HepG2 (cell line): ENCODE measurements around the gene PANK1. TPM values are rescaled to one million over a fixed set of nuclear protein-coding genes. Genes with fewer than 3 reads are reported as not detected.
A peak's percentile ranks its signal among the peaks of the same experiment; 100 is the strongest.

Experiments used
- ATAC-seq: fragments of 200-7000 bp; cut with Tn5 transposase; 3 replicates; pipeline ENCODE4 v1.9.1; 2020; ENCODE audit warnings: mild to moderate bottlenecking, moderate library complexity
- BruUV-seq: library from RNA; stranded (reverse); fragments of 400-500 nt; replicated peaks from 2 replicates; lab custom pipeline; 2021; lab: Mats Ljungman, UMichigan
- CTCF ChIA-PET: fragments of 300-600 bp; formaldehyde crosslinking; extraction: SDS; loops from one replicate; lab custom pipeline; 2021; ENCODE audit warnings: low total read pairs, inconsistent platforms, low intra/inter-chr PET ratio; lab: Yijun Ruan, JAX
- POLR2A ChIA-PET: fragments of 350-600 bp; sonication (Branson Sonifier 250); formaldehyde crosslinking; loops from one replicate; lab custom pipeline; 2020; ENCODE audit warnings: antibody characterized with exemption, inconsistent platforms; lab: Yijun Ruan, JAX
- DNase-seq: peaks from one replicate; pipeline ENCODE4 v3.0.0-alpha.2; 2015; ENCODE audit warnings: low spot score
- FAIRE-seq: peaks from 3 replicates; lab custom pipeline; 2011; peaks lifted over from hg19 to GRCh38; lab: Jason Lieb, UNC
- H2AFZ ChIP-seq: one replicate; pipeline ENCODE4 v1.6.1; 2011; ENCODE audit warnings: low read length, inconsistent platforms
- H3K27ac ChIP-seq: fragments of 300-600 bp; 3 replicates; pipeline ENCODE4 v1.8.0; 2011; ENCODE audit warnings: mixed run types, mild to moderate bottlenecking, mixed read lengths, low read length, inconsistent platforms; ENCODE audit not compliant: insufficient read depth; ENCODE audit errors: extremely low read length
- H3K27me3 ChIP-seq, 2 experiments: fragments of 200-600 bp in 1 of 2; 2 replicates in 1 of 2; 3 replicates in 1 of 2; pipeline versions ENCODE4 v1.6.0 to v1.8.0; 2011; ENCODE audit warnings: low read length in 2 of 2, mild to moderate bottlenecking in 2 of 2, moderate library complexity in 2 of 2, inconsistent platforms in 1 of 2; ENCODE audit not compliant: insufficient read depth in 2 of 2, control insufficient read depth in 1 of 2
- H3K36me3 ChIP-seq, 2 experiments: fragments of 200-600 bp in 1 of 2; replicated peaks in 1 of 2; 2 replicates in 1 of 2; 3 replicates in 1 of 2; pipeline versions ENCODE4 v1.5.1 to v1.8.0; 2011; ENCODE audit warnings: low read length in 2 of 2, inconsistent platforms in 1 of 2; ENCODE audit not compliant: insufficient read depth in 2 of 2, control insufficient read depth in 1 of 2
- H3K4me1 ChIP-seq: 2 replicates; pipeline ENCODE4 v1.5.1; 2012; ENCODE audit warnings: low read length, inconsistent platforms; ENCODE audit not compliant: insufficient read depth
- H3K4me2 ChIP-seq: 2 replicates; pipeline ENCODE4 v1.6.0; 2011; ENCODE audit warnings: low read depth, low read length, inconsistent platforms
- H3K4me3 ChIP-seq, 3 experiments: fragments of 200-600 bp in 1 of 3; sonication (generic), shearing (Covaris generic) in 1 of 3; replicated peaks in 1 of 3; 2 replicates each; pipeline ENCODE4 v1.5.1; 2011 to 2016; ENCODE audit warnings: low read length in 3 of 3, inconsistent platforms in 2 of 3, low read depth in 2 of 3, mild to moderate bottlenecking in 2 of 3, control low read depth in 1 of 3, mixed read lengths in 1 of 3; ENCODE audit not compliant: insufficient read depth in 1 of 3
- H3K79me2 ChIP-seq: one replicate; pipeline ENCODE4 v1.6.1; 2011; ENCODE audit warnings: low read length, inconsistent platforms; ENCODE audit not compliant: insufficient read depth
- H3K9ac ChIP-seq: 2 replicates; pipeline ENCODE4 v1.6.0; 2011; ENCODE audit warnings: mild to moderate bottlenecking, low read depth, low read length, inconsistent platforms; ENCODE audit not compliant: insufficient read depth
- H3K9me3 ChIP-seq: 2 replicates; pipeline ENCODE4 v1.5.1; 2012; ENCODE audit warnings: mild to moderate bottlenecking, low read length
- H4K20me1 ChIP-seq: 2 replicates; pipeline ENCODE4 v1.6.0; 2011; ENCODE audit warnings: inconsistent platforms, mild to moderate bottlenecking, low read length, moderate library complexity; ENCODE audit not compliant: insufficient read depth
- HNRNPH1 ChIP-seq: fragments of 200-400 bp; formaldehyde crosslinking; optimal IDR thresholded peaks from 2 replicates; pipeline ENCODE3; 2017; ENCODE audit warnings: mild to moderate bottlenecking, low read depth, low read length
- MAFF ChIP-seq: IDR thresholded peaks from 2 replicates; pipeline ENCODE4 v1.6.1; 2011; ENCODE audit warnings: low read depth, low read length, improper control_type of control experiment
- MAZ ChIP-seq, 2 experiments: sonication (generic) in 1 of 2; formaldehyde crosslinking in 1 of 2; IDR thresholded peaks; 2 replicates each; pipeline versions ENCODE4 v1.5.0 to v1.6.1; 2012 to 2020; ENCODE audit warnings: low read depth in 2 of 2, mild to moderate bottlenecking in 2 of 2, borderline replicate concordance in 1 of 2, improper control_type of control experiment in 1 of 2, low read length in 1 of 2, missing genetic modification reagents in 1 of 2, moderate library complexity in 1 of 2
- MYPOP ChIP-seq: sonication (generic); formaldehyde crosslinking; IDR thresholded peaks from 2 replicates; pipeline ENCODE4 v1.8.1; 2023; ENCODE audit warnings: mild to moderate bottlenecking, moderate library complexity, missing genetic modification reagents
- PITX1 ChIP-seq: sonication (generic); formaldehyde crosslinking; IDR thresholded peaks from 2 replicates; pipeline ENCODE4 v1.5.1; 2020; ENCODE audit warnings: mild to moderate bottlenecking, missing genetic modification reagents
- POLR2AphosphoS5 ChIP-seq: IDR thresholded peaks from 2 replicates; pipeline ENCODE4 v1.6.1; 2012; ENCODE audit warnings: low read depth, low read length
- RBM39 ChIP-seq: fragments of 200-400 bp; formaldehyde crosslinking; IDR thresholded peaks from one replicate; pipeline ENCODE4 v1.6.1; 2018; ENCODE audit warnings: antibody characterized with exemption, mild to moderate bottlenecking, low read depth, low read length; ENCODE audit not compliant: poor library complexity, severe bottlenecking
- SP1 ChIP-seq, 2 experiments: fragments of 450-650 bp in 1 of 2; sonication (generic) in 1 of 2; formaldehyde crosslinking in 1 of 2; IDR thresholded peaks; 2 replicates each; pipeline versions ENCODE4 v1.4.0 to v1.6.1; 2016 to 2020; ENCODE audit warnings: missing genetic modification reagents in 1 of 2
- TAF15 ChIP-seq: fragments of 200-400 bp; formaldehyde crosslinking; IDR thresholded peaks from one replicate; pipeline ENCODE4 v1.6.1; 2018; ENCODE audit warnings: mild to moderate bottlenecking, low read depth, low read length; ENCODE audit not compliant: poor library complexity, severe bottlenecking
- TP53 ChIP-seq: sonication (generic); formaldehyde crosslinking; conservative IDR thresholded peaks from 2 replicates; pipeline ENCODE4 v1.4.0; 2020; ENCODE audit warnings: missing genetic modification reagents
- ZC3H13 ChIP-seq: sonication (generic); formaldehyde crosslinking; IDR thresholded peaks from 2 replicates; pipeline ENCODE4 v1.8.1; 2023; ENCODE audit warnings: mild to moderate bottlenecking, missing genetic modification reagents, moderate library complexity
- ZNF292 ChIP-seq: sonication (generic); formaldehyde crosslinking; IDR thresholded peaks from 2 replicates; pipeline ENCODE4 v1.8.1; 2022; ENCODE audit warnings: mild to moderate bottlenecking, low read depth, missing genetic modification reagents, borderline replicate concordance
- ZNF335 ChIP-seq: sonication (generic); formaldehyde crosslinking; IDR thresholded peaks from 2 replicates; pipeline ENCODE4 v1.4.0; 2020; ENCODE audit warnings: missing genetic modification reagents
- ZNF629 ChIP-seq: sonication (generic); formaldehyde crosslinking; conservative IDR thresholded peaks from 2 replicates; pipeline ENCODE4 v1.5.0; 2020; ENCODE audit warnings: missing genetic modification reagents
- ZNF720 ChIP-seq: sonication (generic); formaldehyde crosslinking; IDR thresholded peaks from 2 replicates; pipeline ENCODE4 v1.4.0; 2020; ENCODE audit warnings: missing genetic modification reagents
- WGBS: methylation state at CpG from one replicate; pipeline ENCODE4 v1.1.6; 2017; ENCODE audit warnings: low lambda C conversion rate; 5-methylcytosine and 5-hydroxymethylcytosine counted together
- in situ Hi-C: cut with HindIII; loops from 2 replicates; pipeline ENCODE4 v1.10.0; 2017; ENCODE audit warnings: low pct_unique_long_range_greater_than_20kb; ENCODE audit not compliant: extremely low pct_ligation_motif_present
- intact Hi-C: fragments of 100-400 bp; cut with micrococcal nuclease; formaldehyde crosslinking; loops from one replicate; pipeline ENCODE4 v1.10.0; 2022; ENCODE audit not compliant: unreplicated experiment
- polyA plus RNA-seq, 8 experiments: library from polyadenylated mRNA; depleted of rRNA in 3 of 8; stranded (reverse) in 7 of 8; unstranded in 1 of 8; fragments of >200 nt; fragmentation: Illumina TruSeq in 4 of 8; extraction: Trizol in 4 of 8; gene quantifications; 2 replicates each; pipeline versions ENCODE4 v1.2.1 to v1.2.3, GENCODE V29; 2011 to 2016; ENCODE audit warnings: low read depth in 4 of 8, missing spikeins in 1 of 8, mixed read lengths in 1 of 8; ENCODE audit not compliant: insufficient read depth in 1 of 8
- total RNA-seq, 5 experiments: library from RNA; depleted of rRNA; stranded (reverse); fragments of >200 nt; fragmentation: Illumina TruSeq; extraction: Trizol; gene quantifications; 2 replicates each; pipeline ENCODE4 v1.2.3, GENCODE V29; 2016; ENCODE audit warnings: low read depth in 1 of 5
- TF ChIP-seq, protein P1 (sequence below): sonication (generic); formaldehyde crosslinking; IDR thresholded peaks from 2 replicates; pipeline ENCODE4 v1.4.0; 2020; ENCODE audit warnings: low read depth, mild to moderate bottlenecking, missing genetic modification reagents
- TF ChIP-seq, protein P2 (sequence below): sonication (generic); formaldehyde crosslinking; IDR thresholded peaks from 2 replicates; pipeline ENCODE4 v1.5.1; 2020; ENCODE audit warnings: missing genetic modification reagents, mild to moderate bottlenecking, borderline replicate concordance

PANK1 gene
- total and polyA plus RNA-seq, 2 of the 13 experiments (the other 11 are each of a cell fraction or from before 2014, with no cell fraction given): 18.2 to 33.3 TPM

GRCh38 chr10:89652806-89653370, 7.8 kb upstream of the PANK1 start:
- Histone ChIP-seq H3K27ac (no peak overlapping the region), H3K4me3 (no peak overlapping the region), H3K27me3 (no peaks in the 10 kb centered on the region), H3K9me3 (peaks cover 25% of the 10 kb centered on the region), H3K4me1 (peaks cover 47% of the 10 kb centered on the region), H3K36me3 (no peaks in the 10 kb centered on the region; a peak in 1 of 5 replicates), H4K20me1 (no peaks in the 10 kb centered on the region), H3K9ac (no peak overlapping the region), H3K4me2 (peak overlapping the region; percentile 20), H3K79me2 (no peaks in the 10 kb centered on the region), H2AFZ (no peak overlapping the region)
- ChIA-PET CTCF (no interaction called here), POLR2A (interaction anchor here (2.5 to 4.1 kb wide), 2 partner anchors 9 to 49 kb away, joined by 7 to 35 read pairs; partner anchors contain the start of gene KIF20B)
- in situ Hi-C loops (no loop called here), intact Hi-C loops (no loop called here)
- 78% methylated on average over 3 of the region's 3 CpGs for WGBS
- ATAC-seq (no peak), DNase-seq (no peak), FAIRE-seq (no peak)
- no TSS peak for BruUV-seq
- no peak for TF ChIP-seq HNRNPH1
- TF ChIP-seq TAF15: no peak
- no peak for TF ChIP-seq POLR2AphosphoS5
- TF ChIP-seq ZNF292 (CRISPR knock-in tag): no peak
- TF ChIP-seq PITX1: no peak
- no peak for TF ChIP-seq ZNF335 (CRISPR knock-in tag)
- no peak for TF ChIP-seq TP53 (CRISPR knock-in tag)
- no peak for TF ChIP-seq ZC3H13 (CRISPR knock-in tag)
- TF ChIP-seq, protein P1, sequence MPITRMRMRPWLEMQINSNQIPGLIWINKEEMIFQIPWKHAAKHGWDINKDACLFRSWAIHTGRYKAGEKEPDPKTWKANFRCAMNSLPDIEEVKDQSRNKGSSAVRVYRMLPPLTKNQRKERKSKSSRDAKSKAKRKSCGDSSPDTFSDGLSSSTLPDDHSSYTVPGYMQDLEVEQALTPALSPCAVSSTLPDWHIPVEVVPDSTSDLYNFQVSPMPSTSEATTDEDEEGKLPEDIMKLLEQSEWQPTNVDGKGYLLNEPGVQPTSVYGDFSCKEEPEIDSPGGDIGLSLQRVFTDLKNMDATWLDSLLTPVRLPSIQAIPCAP: no peak
- no peak for TF ChIP-seq MAZ (IDR thresholded peaks at IDR 0.05; ENCODE audit: borderline replicate concordance, low read depth, low read length)
- TF ChIP-seq MAZ (CRISPR knock-in tag; IDR thresholded peaks at IDR 0.05; ENCODE audit: low read depth): no peak
- no peak for TF ChIP-seq MYPOP (CRISPR knock-in tag)
- TF ChIP-seq, protein P2, sequence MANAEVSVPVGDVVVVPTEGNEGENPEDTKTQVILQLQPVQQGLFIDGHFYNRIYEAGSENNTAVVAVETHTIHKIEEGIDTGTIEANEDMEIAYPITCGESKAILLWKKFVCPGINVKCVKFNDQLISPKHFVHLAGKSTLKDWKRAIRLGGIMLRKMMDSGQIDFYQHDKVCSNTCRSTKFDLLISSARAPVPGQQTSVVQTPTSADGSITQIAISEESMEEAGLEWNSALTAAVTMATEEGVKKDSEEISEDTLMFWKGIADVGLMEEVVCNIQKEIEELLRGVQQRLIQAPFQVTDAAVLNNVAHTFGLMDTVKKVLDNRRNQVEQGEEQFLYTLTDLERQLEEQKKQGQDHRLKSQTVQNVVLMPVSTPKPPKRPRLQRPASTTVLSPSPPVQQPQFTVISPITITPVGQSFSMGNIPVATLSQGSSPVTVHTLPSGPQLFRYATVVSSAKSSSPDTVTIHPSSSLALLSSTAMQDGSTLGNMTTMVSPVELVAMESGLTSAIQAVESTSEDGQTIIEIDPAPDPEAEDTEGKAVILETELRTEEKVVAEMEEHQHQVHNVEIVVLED (CRISPR knock-in tag): no peak
- TF ChIP-seq ZNF720 (CRISPR knock-in tag): no peak
- TF ChIP-seq RBM39: no peak
- TF ChIP-seq MAFF: no peak
- no peak for TF ChIP-seq ZNF629
- no peak for TF ChIP-seq SP1 (IDR thresholded peaks at IDR 0.05)
- no peak for TF ChIP-seq SP1 (CRISPR knock-in tag; IDR thresholded peaks at IDR 0.05)
